GM21360 (cell line): Measurements from ENCODE around the gene ZNF468.
"Not testable (repeated sequence)": the region's sequence is repeated elsewhere in the genome, so short reads cannot be mapped to it uniquely, and the experiment has no call there.

Experiments
- ATAC-seq: cut with Tn5 transposase; IDR thresholded peaks from one replicate; pipeline ENCODE4 v1.9.1; 2021; ENCODE audit warnings: mild to moderate bottlenecking, moderate library complexity; ENCODE audit not compliant: unreplicated experiment

ZNF468 gene

DNA sequence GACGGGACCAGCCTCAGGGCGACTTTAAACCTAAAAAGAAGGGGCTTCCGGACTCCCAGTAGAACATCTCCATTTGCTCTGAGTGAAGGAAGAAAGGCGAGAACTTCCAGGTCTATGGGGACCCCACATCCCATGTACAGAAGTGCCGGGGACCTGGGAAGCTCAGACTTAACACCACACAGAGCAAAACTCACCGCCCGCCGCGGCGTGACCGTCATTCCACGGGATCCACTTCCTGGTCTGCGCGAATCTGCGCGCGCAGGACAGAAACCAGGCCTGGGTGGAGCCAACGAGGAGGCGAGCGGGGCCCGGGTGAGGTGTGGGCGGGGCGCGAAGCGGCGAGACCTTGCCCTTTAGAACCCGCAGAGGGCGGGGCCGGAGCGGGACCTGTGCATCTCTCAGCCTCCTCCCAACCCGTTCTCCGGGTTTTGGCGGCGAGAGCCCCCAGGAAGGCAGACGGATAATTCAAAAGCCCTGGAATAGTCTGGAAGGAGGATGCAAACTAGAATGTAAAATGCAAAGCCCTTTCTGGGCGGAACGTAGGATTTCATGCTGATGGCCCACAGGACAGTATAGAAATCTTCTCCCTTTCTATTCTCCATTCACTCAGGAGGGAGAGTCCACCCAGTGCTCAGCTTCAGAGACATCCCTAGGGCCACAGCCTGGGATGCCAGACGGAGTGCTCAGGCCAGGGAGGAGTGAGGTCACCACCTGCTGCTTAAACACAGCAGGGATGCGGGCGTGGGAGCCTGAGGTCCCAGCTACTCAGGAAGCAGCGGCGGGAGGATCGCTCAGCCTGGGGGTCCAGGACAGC lies at the start of gene ZNF468:
TSS of gene ZNF468 (minus strand) at position 242 of the 814 bp plus-strand sequence. CDS start 3,347 bp downstream, outside the sequence.
- peak; percentile 95 for ATAC-seq

DNA sequence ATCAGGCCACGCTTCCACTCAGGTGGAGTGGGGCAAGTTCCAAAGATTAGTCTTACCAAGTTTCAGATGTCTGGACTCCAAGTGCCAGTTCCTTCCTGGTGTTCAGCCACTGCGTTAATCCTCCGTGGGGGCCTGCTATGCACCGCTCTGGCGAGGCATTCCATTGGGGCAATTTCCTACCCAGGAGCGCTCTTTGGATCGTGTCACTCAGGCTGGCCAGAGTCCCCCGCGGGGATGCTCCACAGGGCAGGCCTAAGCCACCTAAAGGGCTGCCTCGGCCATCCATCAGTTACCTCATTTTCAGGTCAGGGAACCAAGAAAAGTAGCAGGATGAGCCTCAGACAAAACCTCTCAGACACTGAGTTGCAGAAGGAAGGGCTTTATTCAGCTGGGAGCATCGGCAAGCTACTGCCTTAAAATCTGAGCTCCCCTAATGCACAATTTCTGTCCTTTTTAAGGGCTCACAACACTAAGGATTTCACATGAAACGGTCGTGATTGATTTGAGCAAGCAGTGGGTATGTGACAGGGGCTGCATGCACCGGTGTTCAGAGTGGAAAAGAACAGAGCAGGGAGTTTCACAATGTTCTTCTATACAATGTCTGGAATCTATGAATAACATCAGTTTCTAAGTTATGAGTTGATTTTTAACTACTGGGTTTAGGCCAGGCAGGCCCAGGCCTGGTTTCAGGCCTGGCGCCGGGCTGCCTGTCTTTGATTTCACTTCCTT lies 46.8 kb upstream of the ZNF468 start:
- ATAC-seq, result not testable (repeated sequence)

DNA sequence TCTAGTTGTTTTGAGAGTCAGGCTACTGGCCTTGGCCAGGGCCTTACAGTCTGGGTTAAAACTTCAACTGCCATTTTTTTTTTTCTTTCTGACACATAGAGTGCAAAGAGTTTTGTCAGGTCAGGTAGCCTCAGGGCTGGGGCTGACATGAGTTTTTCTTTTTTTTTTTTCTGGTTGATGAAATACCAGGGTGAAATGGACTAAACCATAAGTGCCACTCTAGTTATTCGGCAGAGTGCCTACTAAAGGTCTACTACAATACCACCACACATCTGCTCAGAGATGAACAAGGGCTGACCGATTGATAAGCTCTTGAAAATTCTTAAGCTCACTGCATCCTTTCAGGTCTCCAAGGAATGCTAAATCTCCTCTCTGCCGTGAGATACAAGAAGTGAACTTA lies 44.4 kb upstream of the ZNF468 start:
- no peak for ATAC-seq

DNA sequence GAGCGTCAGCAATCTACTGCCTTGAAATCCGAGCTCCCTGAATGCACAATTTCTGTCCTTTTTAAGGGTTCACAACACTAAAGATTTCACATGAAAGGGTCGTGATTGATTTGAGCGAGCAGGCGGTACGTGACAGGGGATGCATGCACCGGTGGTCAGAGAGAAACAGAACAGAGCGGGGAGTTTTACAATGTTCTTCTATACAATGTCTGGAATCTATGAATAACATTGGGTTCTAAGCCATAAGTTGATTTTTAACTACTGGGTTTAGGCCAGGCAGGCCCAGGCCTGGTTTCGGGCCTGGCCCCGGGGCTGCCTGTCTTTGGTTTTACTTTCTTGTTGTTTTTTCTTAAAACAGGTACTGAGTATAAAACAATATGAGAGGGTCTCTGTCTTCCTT lies 41.2 kb upstream of the ZNF468 start:
- not testable (repeated sequence) for ATAC-seq

DNA sequence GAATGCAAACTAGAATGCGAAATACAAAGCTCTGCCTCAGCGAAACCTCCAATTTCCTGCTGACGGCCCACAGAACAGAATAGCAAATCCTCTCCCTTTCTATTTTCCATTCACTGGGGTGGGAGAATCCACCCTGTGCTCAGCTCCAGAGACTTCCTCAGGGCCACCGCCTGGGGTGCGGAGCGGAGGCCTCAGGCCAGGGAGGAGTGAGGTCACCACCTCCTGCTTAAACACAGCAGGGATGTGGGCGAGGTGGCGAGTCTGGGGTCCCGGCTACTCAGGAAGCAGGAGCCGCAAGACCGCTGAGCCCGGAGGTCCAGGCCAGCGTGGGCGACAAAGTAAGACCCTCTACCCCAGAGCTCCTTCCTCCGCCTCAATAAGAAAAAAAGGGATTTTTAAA lies 40.7 kb upstream of the ZNF468 start:
- no peak for ATAC-seq

DNA sequence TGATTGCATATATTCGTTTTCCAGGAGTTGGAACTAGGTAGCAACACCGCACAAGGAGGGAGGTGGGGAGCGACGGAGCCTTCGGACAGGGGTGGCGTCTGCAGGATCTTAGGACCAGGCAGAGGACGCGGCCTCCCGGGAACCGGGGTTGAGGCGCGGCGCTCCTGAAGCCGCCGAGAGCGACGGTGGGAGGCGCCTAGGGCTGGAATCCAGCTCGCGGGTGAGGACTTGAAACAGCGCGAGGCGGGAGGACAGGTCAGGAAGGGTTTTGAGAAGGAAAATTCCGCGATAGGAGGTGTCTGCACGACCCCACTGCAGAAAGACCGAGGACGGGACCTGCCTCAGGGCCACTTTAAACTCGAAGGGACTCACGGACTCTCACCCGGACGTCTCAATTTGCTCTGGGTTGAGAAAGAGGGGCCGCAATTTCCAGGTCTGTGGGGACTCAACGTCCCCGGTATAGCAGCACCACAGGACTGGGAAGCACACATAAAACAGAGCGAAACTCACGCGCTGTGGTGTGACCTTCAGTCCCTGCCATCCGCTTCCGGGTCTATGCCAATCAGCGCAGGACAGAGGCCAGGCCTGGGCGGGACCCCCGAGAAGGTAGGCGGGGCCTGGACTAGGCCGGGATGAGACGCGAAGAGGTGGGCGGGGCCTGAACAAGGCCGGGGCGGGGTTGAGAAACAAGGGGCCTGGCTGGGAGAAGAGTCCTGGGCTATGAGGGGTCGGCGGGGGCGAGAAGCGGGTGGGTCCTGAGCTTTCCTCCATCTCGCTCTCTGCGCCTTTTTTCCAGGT lies 39.9 kb upstream of the ZNF468 start, which contains the start of gene ZNF320:
TSS of gene ZNF320 (minus strand) at position 498 of the 798 bp plus-strand sequence. CDS start 7,380 bp downstream, outside the sequence.
- peak; percentile 97 for ATAC-seq

DNA sequence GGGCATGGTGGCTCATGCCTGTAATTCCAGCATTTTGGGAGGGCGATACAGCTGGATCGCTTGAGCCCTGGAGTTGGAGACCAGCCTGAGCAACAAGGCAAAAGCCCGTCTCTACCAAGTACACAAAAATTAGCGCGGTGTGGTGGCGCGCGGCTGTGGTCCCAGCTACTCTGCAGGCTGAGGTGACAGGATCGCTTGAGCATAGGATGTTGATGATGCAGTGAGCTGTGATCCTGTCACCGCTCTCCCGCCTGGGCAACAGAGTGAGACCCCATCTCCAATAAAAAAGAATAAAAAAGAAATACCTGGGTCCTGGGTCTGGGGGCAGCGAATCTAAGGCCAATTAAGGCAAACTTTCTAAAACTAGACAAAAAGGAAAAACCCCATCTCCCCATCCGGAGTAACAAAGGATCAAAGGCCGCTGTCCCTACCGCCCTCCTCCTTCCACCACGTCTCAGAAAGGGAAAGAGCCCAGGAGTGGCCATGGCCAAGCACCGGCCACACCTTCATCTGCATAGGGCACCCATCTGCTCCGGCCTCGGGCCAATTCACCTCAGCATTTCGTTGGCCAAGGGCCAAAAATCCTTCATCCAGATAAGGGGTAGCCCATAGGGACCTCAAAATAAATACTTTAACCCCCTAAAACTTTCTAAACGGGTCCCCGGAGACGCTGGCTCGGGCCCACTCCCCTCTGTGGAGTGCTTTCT lies 39.2 kb upstream of the ZNF468 start:
- peak; percentile 4 for ATAC-seq

DNA sequence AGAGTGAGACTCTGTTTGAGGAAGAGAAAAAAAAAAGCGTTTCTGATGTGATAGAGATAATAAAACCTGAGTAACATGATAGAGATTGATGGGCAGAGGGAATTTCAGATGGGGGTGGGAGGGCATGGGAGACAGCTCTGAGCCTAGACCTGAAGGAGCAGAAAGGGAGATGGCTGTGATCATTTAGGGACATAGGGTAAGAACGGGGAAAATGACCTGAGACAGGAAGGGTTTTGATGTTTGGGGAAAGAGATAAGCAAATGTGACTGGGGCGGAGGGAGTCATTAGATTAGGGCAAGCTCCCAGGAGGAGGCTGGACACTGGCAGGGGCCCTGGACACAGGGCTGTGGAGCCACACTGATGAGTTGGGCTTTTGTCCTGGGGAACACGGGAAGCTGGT lies 33.9 kb upstream of the ZNF468 start:
- ATAC-seq, result no peak

DNA sequence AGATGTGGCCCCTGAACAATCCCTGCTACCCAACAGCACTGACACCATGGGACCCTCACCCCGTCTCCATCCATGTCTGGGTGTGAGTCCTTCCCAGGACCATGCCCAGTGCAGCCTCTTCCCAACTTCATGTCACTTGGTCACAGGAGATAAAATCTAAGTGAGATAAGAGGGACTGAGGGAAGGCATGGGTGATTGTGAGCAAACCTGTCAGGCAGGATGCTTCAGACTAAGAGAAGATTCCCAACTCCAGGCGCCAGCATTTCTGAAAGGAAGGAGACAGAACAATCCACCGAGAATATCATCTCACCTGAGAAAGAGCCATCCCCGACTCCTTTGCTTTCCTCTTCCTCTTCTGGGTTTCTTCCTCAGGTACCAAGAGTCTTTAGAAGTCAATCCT lies 32.5 kb upstream of the ZNF468 start:
- no peak for ATAC-seq

DNA sequence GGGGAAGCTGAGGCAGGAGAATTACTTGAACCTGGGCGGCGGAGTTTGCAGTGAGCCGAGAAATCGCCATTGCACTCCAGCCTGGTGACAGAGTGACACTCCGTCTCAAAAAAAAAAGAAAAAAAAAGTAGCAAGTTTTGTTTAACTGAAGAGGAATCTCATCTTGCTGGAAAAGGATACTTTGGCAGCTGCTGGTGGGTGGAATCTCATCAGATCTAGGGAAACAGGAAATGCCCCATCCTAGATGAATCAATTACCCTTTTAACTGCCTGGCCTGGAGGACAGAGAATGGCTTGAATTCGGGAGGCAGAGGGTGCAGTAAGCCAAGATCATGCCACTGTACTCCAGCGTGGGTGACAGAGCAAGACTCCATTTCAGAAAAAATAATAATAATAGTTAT lies 31.7 kb upstream of the ZNF468 start:
- no peak for ATAC-seq

DNA sequence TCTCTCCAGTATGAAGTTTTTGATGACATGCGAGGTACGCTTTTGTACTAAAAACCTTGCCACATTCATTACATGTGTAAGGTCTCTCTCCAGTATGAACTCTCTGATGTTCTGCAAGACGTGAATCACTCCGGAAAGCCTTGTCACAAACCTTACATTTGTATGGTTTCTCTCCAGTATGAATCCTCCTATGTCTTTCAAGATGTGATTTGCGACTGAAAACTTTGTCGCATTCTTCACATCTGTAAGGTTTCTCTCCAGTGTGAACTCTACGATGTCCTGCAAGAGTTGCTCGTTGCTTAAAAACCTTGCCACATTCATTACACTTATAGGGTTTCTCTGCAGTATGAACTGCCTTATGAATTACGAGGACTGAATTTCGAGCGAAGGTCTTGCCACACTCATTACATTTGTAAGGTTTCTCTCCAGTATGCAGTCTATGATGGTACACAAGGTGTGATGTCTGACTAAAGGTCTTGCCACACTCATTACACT lies 23.5 kb upstream of the ZNF468 start:
- ATAC-seq, result no peak

DNA sequence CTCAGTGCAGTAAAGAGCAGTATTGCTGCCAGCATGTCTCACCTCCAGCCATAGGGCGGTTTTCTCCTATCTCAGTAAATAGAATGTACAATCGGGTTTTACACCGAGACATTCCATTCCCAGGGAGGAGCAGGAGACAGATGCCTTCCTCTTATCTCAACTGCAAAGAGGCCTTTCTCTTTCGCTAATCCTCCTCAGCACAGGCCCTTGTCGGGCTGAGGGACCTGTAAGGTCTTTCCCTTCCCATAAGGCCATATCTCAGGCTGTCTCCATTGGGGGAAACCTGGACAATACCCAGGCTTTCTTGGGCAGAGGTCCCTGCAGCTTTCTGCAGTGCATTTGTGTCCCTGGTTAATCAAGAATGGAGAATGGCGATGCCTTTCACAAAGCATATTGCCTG lies 15.6 kb upstream of the ZNF468 start:
- ATAC-seq, result not testable (repeated sequence)

DNA sequence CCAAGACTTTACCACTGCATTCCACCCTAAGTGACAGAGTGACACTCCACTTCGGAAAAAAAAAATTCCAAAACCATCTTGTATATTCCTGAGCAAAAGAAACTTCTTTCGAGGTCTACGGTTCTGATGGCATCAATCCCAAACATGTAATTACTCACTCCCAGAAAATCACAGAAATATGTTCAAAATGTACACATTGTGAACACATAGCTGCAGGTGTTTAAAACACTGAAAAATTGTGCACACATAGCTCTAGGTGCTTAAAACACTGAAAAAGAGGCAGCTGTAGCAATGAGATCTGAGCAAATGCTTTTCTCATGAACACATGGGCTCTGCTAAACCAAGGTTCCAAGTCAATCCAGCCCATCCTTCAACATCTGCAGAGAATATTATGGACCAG lies 14.0 kb upstream of the ZNF468 start:
- ATAC-seq, result no peak

DNA sequence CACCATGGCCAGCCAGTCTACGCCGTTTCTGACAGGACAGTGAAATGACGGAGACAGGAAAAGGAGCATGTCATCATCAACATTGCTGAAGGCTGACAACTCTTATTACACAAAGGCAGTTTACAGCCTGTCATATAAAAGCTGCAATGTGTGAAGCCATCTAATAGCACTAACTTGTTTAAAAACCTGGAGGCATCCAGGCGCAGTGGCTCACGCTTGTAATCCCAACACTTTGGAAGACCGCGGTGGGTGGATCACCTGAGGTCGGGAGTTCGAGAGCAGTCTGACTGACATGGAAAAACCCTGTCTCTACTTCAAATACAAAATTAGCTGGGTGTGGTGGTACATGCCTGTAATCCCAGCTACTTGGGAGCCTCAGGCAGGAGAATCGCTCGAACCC lies 10.6 kb upstream of the ZNF468 start:
- ATAC-seq, result not testable (repeated sequence)

DNA sequence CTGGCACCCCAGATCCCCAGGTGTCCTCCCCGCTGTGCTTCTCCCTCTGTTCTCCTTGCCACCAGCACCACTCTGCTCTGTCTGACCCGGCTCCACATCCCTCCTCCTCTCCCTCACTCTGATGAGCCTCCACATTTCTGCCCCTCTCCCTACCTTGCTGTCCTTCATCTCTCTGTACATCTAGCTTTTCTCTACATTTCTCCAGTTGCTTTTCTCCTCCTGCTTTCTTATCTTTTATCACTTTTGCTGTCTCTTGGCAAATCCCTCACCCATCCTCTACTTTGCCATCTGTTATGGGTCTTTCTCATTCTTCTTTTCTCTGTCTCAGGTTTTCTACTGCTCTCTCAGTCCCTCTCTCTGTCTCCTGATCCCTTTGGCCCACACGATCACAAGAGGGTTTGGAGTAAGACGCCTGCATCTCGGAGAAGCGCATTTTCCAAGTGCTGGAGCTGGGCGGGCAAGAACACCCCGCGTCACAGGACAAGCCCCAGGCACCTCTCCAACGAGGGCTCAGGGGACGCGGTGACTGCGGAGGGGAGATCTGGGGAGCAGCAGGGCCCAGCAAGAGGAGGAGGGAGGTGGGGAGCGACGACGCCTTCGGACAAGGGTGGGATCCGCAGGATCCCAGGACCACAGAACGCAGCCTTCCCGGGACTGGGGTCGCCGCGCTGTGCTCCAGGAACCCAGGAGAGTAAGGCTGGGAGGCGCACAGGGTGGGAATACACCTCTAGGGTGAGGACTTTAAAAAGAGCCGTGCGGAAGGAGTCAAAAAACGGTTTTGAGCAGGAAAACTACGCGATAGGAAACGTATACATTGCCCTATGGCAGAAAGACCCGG lies 660 bp downstream of the ZNF468 start:
- ATAC-seq, result peak; percentile 16

DNA sequence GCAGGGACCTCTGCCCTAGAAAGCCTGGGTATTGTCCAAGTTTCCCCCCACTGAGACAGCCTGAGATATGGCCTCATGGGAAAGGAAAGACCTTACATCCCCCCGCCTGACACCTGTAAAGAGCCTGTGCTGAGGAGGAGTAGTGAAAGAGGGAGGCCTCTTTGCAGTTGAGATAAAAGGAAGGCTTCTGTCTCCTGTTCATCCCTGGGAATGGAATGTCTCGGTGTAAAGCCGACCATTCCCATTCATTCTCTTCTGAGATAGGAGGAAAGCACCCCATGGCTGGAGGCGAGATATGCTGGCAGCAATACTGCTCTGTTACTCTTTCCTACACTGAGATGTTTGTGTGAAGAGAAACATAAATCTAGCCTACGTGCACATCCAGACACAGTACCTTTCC lies 10.1 kb downstream of the ZNF468 start:
- not testable (repeated sequence) for ATAC-seq

DNA sequence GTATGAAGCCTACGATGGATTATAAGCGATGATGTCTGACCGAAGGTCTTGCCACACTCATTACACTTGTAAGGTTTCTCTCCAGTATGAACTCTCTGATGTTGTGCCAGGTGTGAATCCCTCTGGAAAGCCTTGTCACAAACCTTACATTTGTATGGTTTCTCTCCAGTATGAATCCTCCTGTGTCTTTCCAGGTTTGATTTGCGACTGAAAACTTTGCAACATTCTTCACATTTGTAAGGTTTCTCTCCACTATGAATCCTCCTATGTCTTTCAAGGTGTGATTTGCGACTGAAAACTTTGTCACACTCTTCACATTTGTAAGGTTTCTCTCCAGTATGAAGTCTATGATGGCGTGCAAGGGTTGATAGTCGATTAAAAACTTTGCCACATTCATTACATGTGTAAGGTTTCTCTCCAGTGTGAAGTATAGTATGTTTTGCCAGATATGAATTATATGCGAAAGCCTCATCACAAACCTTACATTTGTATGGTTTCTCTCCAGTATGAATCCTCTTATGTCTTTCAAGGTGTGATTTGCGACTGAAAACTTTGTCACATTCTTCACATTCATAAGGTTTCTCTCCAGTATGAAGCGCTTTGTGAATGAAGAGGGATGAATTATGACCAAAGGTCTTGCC lies 16.5 kb downstream of the ZNF468 start:
- ATAC-seq, result not testable (repeated sequence)

DNA sequence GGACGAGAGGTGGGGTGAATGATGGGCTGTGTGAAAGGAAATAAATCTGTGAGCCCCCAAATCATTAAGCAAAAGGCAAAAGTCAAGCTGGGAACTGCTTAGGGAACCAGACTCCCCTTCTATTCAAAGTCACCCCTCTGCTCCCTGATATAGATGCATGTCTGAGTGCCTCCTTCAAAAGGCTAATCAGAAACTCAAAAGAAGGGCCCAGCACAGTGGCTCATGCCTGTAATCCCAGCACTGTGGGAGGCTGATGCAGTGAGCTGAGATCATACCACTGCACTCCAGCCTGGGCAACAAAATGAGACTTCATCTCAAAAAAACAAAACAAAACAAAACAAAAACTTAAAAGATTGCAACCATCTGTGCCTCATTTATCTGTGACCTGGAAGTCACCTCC lies 23.1 kb downstream of the ZNF468 start:
- ATAC-seq, result not testable (repeated sequence)

DNA sequence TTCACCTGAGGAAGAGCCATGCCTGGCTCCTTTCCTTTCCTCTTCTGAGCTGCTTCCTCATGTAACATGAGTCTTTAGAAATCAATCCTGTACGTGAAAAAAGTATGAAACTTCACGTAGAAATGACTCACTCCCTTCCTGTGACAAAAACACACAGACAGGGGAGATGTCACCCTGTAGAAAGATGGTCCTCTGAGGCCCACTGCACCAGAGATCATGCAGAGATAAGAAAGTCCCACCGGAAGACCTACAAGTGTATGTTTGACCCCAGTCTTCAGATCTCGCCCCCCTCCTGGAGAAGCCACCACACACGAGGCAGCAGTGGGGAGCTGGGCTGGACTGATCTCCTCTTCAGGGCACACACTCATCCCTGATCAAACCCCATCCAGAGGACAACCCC lies 23.9 kb downstream of the ZNF468 start:
- not testable (repeated sequence) for ATAC-seq
